Trophoblast cell (in vitro differentiated cells and primary cell): ENCODE results near the gene GLUL.

Source experiments
- DNase-seq, 2 donors: peaks; one replicate each; pipeline ENCODE4 v3.0.0-alpha.2; 2016
- H2AFZ ChIP-seq: 2 replicates; pipeline ENCODE4 v1.6.1; 2013; ENCODE audit warnings: low read length, moderate library complexity, mild to moderate bottlenecking; ENCODE audit not compliant: insufficient read depth, poor library complexity
- H2AK5ac ChIP-seq: 2 replicates; pipeline ENCODE4 v1.6.1; 2013; ENCODE audit warnings: mild to moderate bottlenecking, low read length
- H2BK120ac ChIP-seq: 2 replicates; pipeline ENCODE4 v1.6.1; 2013; ENCODE audit warnings: low read length, mild to moderate bottlenecking, moderate library complexity; ENCODE audit not compliant: insufficient read depth, poor library complexity
- H2BK12ac ChIP-seq: 2 replicates; pipeline ENCODE4 v1.6.1; 2013; ENCODE audit warnings: mild to moderate bottlenecking, low read length, moderate library complexity
- H2BK5ac ChIP-seq: 2 replicates; pipeline ENCODE4 v1.6.1; 2013; ENCODE audit warnings: low read length, low read depth, moderate library complexity, mild to moderate bottlenecking; ENCODE audit not compliant: poor library complexity
- H3K14ac ChIP-seq: 2 replicates; pipeline ENCODE4 v1.6.1; 2013; ENCODE audit warnings: mild to moderate bottlenecking, low read length
- H3K18ac ChIP-seq: 2 replicates; pipeline ENCODE4 v1.6.1; 2013; ENCODE audit warnings: mild to moderate bottlenecking, low read length
- H3K23ac ChIP-seq: 2 replicates; pipeline ENCODE4 v1.6.1; 2013; ENCODE audit warnings: low read length
- H3K27ac ChIP-seq: 2 replicates; pipeline ENCODE4 v1.5.1; 2013; ENCODE audit warnings: low read depth, mild to moderate bottlenecking, inconsistent platforms, low read length, moderate library complexity
- H3K27me3 ChIP-seq: 2 replicates; pipeline ENCODE4 v1.6.1; 2013; ENCODE audit warnings: inconsistent platforms, mild to moderate bottlenecking, low read length, moderate library complexity; ENCODE audit not compliant: insufficient read depth
- H3K36me3 ChIP-seq, 2 experiments: 1 replicate in 1 of 2; 2 replicates in 1 of 2; pipeline ENCODE4 v1.6.1; 2013; ENCODE audit warnings: low read length in 2 of 2, mild to moderate bottlenecking in 2 of 2, moderate library complexity in 1 of 2; ENCODE audit not compliant: insufficient read depth in 2 of 2, control insufficient read depth in 1 of 2
- H3K4ac ChIP-seq: 2 replicates; pipeline ENCODE4 v1.6.1; 2013; ENCODE audit warnings: low read depth, mild to moderate bottlenecking, low read length, moderate library complexity
- H3K4me1 ChIP-seq, 2 experiments: 1 replicate in 1 of 2; 2 replicates in 1 of 2; pipeline ENCODE4 v1.6.1; 2013; ENCODE audit warnings: low read length in 2 of 2, mild to moderate bottlenecking in 2 of 2, moderate library complexity in 1 of 2; ENCODE audit not compliant: insufficient read depth in 2 of 2, control insufficient read depth in 1 of 2
- H3K4me2 ChIP-seq: 2 replicates; pipeline ENCODE4 v1.6.1; 2013; ENCODE audit warnings: inconsistent platforms, mild to moderate bottlenecking, low read length, moderate library complexity
- H3K4me3 ChIP-seq: 2 replicates; pipeline ENCODE4 v1.5.1; 2013; ENCODE audit warnings: mild to moderate bottlenecking, low read depth, low read length, inconsistent platforms
- H3K79me1 ChIP-seq: one replicate; pipeline ENCODE4 v1.6.1; 2013; ENCODE audit warnings: low read length
- H3K79me2 ChIP-seq: 2 replicates; pipeline ENCODE4 v1.6.1; 2013; ENCODE audit warnings: low read length, mild to moderate bottlenecking; ENCODE audit not compliant: control insufficient read depth, insufficient read depth, poor library complexity
- H3K9ac ChIP-seq: 2 replicates; pipeline ENCODE4 v1.6.1; 2013; ENCODE audit warnings: mild to moderate bottlenecking, low read length
- H3K9me3 ChIP-seq: 2 replicates; pipeline ENCODE4 v1.6.1; 2013; ENCODE audit warnings: low read depth, mild to moderate bottlenecking, control low read depth, inconsistent platforms, low read length; ENCODE audit not compliant: insufficient read depth
- H4K12ac ChIP-seq: 2 replicates; pipeline ENCODE4 v1.6.1; 2013; ENCODE audit warnings: low read depth, mild to moderate bottlenecking, low read length, moderate library complexity
- H4K8ac ChIP-seq: 2 replicates; pipeline ENCODE4 v1.6.1; 2013; ENCODE audit warnings: low read depth, mild to moderate bottlenecking, low read length, moderate library complexity
- H4K91ac ChIP-seq: one replicate; pipeline ENCODE4 v1.6.1; 2013; ENCODE audit warnings: low read depth, mild to moderate bottlenecking, low read length, moderate library complexity
- WGBS: extraction: QIAGEN DNeasy Blood & Tissue Kit; methylation state at CpG from one replicate; pipeline ENCODE4 v1.1.7; 2013; ENCODE audit warnings: missing lambda C conversion rate; ENCODE audit not compliant: insufficient read length, insufficient coverage; ENCODE audit errors: extremely low coverage; 5-methylcytosine and 5-hydroxymethylcytosine counted together

GLUL gene

GRCh38 chr1:182430263-182431068 is 38.9 kb upstream of the GLUL start:
- DNase-seq = no peak
- H2AK5ac ChIP-seq = no peak overlapping the region
- H3K14ac ChIP-seq = no peak overlapping the region
- H2AFZ ChIP-seq = no peak overlapping the region
- H3K23ac ChIP-seq = no peak overlapping the region
- no peak overlapping the region for H3K4me3 ChIP-seq
- H3K9me3 ChIP-seq = no peaks in the 10 kb centered on the region
- H3K36me3 ChIP-seq = no peaks in the 10 kb centered on the region
- H4K8ac ChIP-seq = no peak overlapping the region
- H3K79me1 ChIP-seq = no peaks in the 10 kb centered on the region
- no peak overlapping the region for H3K9ac ChIP-seq
- no peak overlapping the region for H2BK5ac ChIP-seq
- H3K18ac ChIP-seq = no peak overlapping the region
- H3K4me2 ChIP-seq = no peak overlapping the region
- no peaks in the 10 kb centered on the region for H3K4me1 ChIP-seq
- no peak overlapping the region for H2BK120ac ChIP-seq
- WGBS = no CpG with 5 or more reads among the region's 11 CpGs
- no peak overlapping the region for H4K12ac ChIP-seq
- H3K4ac ChIP-seq = no peak overlapping the region
- H4K91ac ChIP-seq = no peak overlapping the region
- H3K27ac ChIP-seq = no peak overlapping the region
- H3K79me2 ChIP-seq = no peaks in the 10 kb centered on the region
- H3K27me3 ChIP-seq = no peaks in the 10 kb centered on the region
- H2BK12ac ChIP-seq = no peak overlapping the region

- H3K4me2 ChIP-seq = no peak overlapping the region
- no peaks in the 10 kb centered on the region for H3K36me3 ChIP-seq
- H2AK5ac ChIP-seq = no peak overlapping the region
- H3K4me3 ChIP-seq = no peak overlapping the region
- H2BK12ac ChIP-seq = no peak overlapping the region
- no peaks in the 10 kb centered on the region for H3K79me2 ChIP-seq
- no peaks in the 10 kb centered on the region for H3K4me1 ChIP-seq
- H3K4ac ChIP-seq = no peak overlapping the region
- no peak overlapping the region for H2BK120ac ChIP-seq
- no peaks in the 10 kb centered on the region for H3K27me3 ChIP-seq
- no peak overlapping the region for H2AFZ ChIP-seq
- no peak overlapping the region for H3K23ac ChIP-seq
- DNase-seq = no peak
- no peak overlapping the region for H4K8ac ChIP-seq
- H3K79me1 ChIP-seq = no peaks in the 10 kb centered on the region
- H3K18ac ChIP-seq = no peak overlapping the region
- no peak overlapping the region for H4K91ac ChIP-seq
- H3K27ac ChIP-seq = no peak overlapping the region
- no peak overlapping the region for H3K9ac ChIP-seq
- no peaks in the 10 kb centered on the region for H3K9me3 ChIP-seq
- whole genome bisulfite sequencing = no CpG with 5 or more reads among the region's 2 CpGs
- no peak overlapping the region for H3K14ac ChIP-seq
- no peak overlapping the region for H2BK5ac ChIP-seq
- H4K12ac ChIP-seq = no peak overlapping the region
Measured at GRCh38 chr1:182428043-182428442, 36.5 kb upstream of the GLUL start.

DNA sequence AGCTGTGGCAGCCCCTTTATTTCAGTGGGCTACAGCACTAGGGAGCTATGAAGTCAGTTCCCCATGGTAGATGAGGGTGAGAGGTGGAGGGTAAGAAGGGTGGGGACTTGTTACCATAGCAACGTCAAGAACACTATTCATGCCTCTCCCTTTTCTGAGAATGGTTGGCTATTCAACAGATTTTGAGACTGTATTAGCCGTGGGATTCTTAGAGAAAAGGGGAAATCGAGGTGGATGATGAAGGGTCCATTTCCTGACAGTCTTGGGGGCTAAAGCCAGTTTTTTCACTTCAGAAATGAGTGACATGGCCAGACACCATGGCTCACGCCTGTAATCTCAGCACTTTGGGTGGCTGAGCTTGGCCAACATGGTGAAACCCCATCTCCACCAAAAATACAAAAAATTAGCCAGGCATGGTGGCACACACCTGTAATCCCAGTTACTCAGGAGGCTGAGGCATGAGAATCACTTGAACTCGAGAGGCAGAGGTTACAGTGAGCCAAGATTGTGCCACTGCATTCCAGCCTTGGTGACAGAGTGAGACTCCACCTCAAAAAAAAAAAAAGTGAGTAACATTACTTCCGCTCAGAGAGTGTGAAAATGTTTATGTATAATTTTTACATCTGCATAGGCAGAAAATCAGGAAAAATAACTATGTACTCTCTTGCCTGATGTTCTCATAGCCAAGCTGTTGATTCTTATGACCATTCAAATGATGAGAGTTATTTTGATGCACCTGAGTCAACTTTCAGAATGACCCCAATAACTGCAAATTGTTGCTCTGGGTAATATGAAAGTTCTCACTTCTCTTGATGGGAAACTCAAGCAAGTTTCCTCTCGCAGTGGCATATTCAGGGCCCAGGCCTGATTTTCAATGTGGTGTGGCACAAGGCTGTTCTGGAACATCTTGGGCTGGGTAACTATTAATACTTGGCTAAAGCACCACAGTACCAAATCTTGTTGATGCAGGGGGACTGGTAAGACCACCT is 35.1 kb upstream of the GLUL start:
- H3K27me3 ChIP-seq = no peaks in the 10 kb centered on the region
- no peak overlapping the region for H2BK120ac ChIP-seq
- H3K9ac ChIP-seq = no peak overlapping the region
- H3K9me3 ChIP-seq = no peaks in the 10 kb centered on the region
- no peak overlapping the region for H4K91ac ChIP-seq
- no peak overlapping the region for H3K18ac ChIP-seq
- no peaks in the 10 kb centered on the region for H3K79me1 ChIP-seq
- H4K8ac ChIP-seq = no peak overlapping the region
- H4K12ac ChIP-seq = no peak overlapping the region
- no peak overlapping the region for H3K27ac ChIP-seq
- H2BK5ac ChIP-seq = no peak overlapping the region
- no peak overlapping the region for H2AK5ac ChIP-seq
- H3K4ac ChIP-seq = no peak overlapping the region
- no peak overlapping the region for H2AFZ ChIP-seq
- H3K4me2 ChIP-seq = no peak overlapping the region
- no peak overlapping the region for H2BK12ac ChIP-seq
- WGBS = no CpG with 5 or more reads among the region's 7 CpGs
- H3K79me2 ChIP-seq = no peaks in the 10 kb centered on the region
- no peak overlapping the region for H3K14ac ChIP-seq
- no peaks in the 10 kb centered on the region for H3K36me3 ChIP-seq
- H3K23ac ChIP-seq = no peak overlapping the region
- no peak overlapping the region for H3K4me3 ChIP-seq
- no peak for DNase-seq
- H3K4me1 ChIP-seq = no peaks in the 10 kb centered on the region

DNA sequence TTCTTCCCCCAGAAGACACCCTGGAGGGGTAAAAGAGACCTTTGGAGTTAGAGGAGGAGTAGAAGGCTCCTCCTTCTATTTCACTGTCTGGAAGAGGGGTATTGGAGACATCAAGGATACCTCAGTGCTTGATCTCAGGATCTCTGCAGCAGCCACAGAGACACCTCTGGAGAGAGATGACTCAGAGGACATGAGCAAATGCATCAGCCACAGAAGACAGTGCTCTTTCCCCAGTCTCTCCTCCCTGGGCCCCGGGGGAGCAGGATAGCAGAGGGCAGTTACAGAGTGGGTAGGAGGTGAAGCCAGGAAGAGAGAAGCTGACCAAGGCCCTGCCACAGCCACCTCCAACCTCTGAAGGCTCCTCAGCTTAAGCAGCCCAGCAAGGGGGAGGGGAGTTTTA is 24.2 kb upstream of the GLUL start:
- no peak overlapping the region for H4K91ac ChIP-seq
- H3K9me3 ChIP-seq = no peaks in the 10 kb centered on the region
- H2BK12ac ChIP-seq = no peak overlapping the region
- H3K27me3 ChIP-seq = no peaks in the 10 kb centered on the region
- H3K4me1 ChIP-seq = no peaks in the 10 kb centered on the region
- WGBS = no CpG with 5 or more reads among the region's 1 CpG
- H3K23ac ChIP-seq = no peak overlapping the region
- no peak overlapping the region for H3K18ac ChIP-seq
- no peak for DNase-seq
- H3K14ac ChIP-seq = no peak overlapping the region
- H3K4me2 ChIP-seq = no peak overlapping the region
- H2AK5ac ChIP-seq = no peak overlapping the region
- H2AFZ ChIP-seq = no peak overlapping the region
- no peak overlapping the region for H3K4ac ChIP-seq
- H3K36me3 ChIP-seq = no peaks in the 10 kb centered on the region
- no peak overlapping the region for H4K8ac ChIP-seq
- H3K27ac ChIP-seq = no peak overlapping the region
- H2BK120ac ChIP-seq = no peak overlapping the region
- peaks cover 1% of the 10 kb centered on the region for H3K79me1 ChIP-seq
- H2BK5ac ChIP-seq = no peak overlapping the region
- H3K4me3 ChIP-seq = no peak overlapping the region
- no peaks in the 10 kb centered on the region for H3K79me2 ChIP-seq
- no peak overlapping the region for H4K12ac ChIP-seq
- H3K9ac ChIP-seq = no peak overlapping the region
